ENCODE data around the gene COG2.

The COG2 gene

DNA sequence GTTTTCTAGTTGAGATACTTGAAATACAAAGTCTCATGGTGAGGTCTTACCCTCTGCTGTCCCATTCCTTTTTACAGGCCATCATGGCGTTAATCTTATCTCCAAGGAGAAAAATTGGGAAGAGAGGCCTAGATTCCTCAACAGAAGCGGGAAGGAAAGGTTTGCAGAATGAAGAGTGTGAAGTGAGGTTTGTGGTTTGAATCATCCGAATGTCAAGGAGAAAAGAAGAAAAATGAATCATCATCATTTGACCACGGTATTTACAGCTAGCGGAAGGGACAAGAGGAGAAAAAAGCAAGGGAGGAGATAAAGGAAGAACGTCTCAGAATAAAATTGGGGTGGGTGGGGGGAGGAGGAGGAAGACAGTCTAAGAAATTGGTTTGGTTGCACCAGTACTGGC lies 935 bp upstream of the COG2 start:
- Histone ChIP-seq H3K4ac (ENCODE audit: low read depth in 1 of 2, low read length in 2 of 2) (no peak overlapping the region), H3K4me1 (ENCODE audit: control insufficient read depth, insufficient read depth, low read depth, low read length) (peaks cover 8% of the 10 kb centered on the region), H3K36me3 (ENCODE audit: control insufficient read depth in 1 of 2, insufficient read depth in 2 of 2, low read depth in 1 of 2, low read length in 2 of 2) (peaks cover 0 to 5% of the 10 kb centered on the region in 2 experiments), H4K91ac (ENCODE audit: low read length) (no peak overlapping the region), H3K18ac (ENCODE audit: low read depth in 1 of 2, low read length in 2 of 2) (peak overlapping the region in 1 of 2 experiments; percentile 90), H3K9me3 (ENCODE audit: control insufficient read depth, low read length) (no peaks in the 10 kb centered on the region), H3K27ac (ENCODE audit: low read length, poor library complexity, severe bottlenecking) (no peak overlapping the region), H3K23ac (ENCODE audit: low read length in 2 of 2) (no peak overlapping the region), H2BK120ac (ENCODE audit: low read depth, low read length) (no peak overlapping the region), H3K4me2 (ENCODE audit: low read length, poor library complexity, severe bottlenecking) (no peak overlapping the region), H2BK12ac (ENCODE audit: low read length in 2 of 2) (no peak overlapping the region), H3K79me1 (replicated peaks; ENCODE audit: low read length, poor library complexity, severe bottlenecking) (peaks cover 12% of the 10 kb centered on the region), H3K14ac (ENCODE audit: low read length in 2 of 2) (no peak overlapping the region), H2BK5ac (ENCODE audit: low read depth, low read length, poor library complexity, severe bottlenecking) (no peak overlapping the region), H2AFZ (ENCODE audit: low read depth, low read length) (no peak overlapping the region), H3K9ac (ENCODE audit: low read length) (no peak overlapping the region), H2AK5ac (ENCODE audit: low read length, severe bottlenecking) (no peak overlapping the region), H3K27me3 (ENCODE audit: control insufficient read depth in 1 of 2, insufficient read depth in 1 of 2, low read length in 2 of 2) (peaks cover 20 to 37% of the 10 kb centered on the region in 2 experiments), H2BK15ac (ENCODE audit: low read depth, poor library complexity, severe bottlenecking) (no peak overlapping the region), H3K4me3 (ENCODE audit: insufficient read depth in 1 of 2, low read depth in 1 of 2, low read length in 2 of 2) (no peak overlapping the region), H4K8ac (ENCODE audit: low read length) (no peak overlapping the region)
- DNase-seq, result peak; percentile 75
- 32% methylated on average over 6 of the region's 6 CpGs for WGBS

DNA sequence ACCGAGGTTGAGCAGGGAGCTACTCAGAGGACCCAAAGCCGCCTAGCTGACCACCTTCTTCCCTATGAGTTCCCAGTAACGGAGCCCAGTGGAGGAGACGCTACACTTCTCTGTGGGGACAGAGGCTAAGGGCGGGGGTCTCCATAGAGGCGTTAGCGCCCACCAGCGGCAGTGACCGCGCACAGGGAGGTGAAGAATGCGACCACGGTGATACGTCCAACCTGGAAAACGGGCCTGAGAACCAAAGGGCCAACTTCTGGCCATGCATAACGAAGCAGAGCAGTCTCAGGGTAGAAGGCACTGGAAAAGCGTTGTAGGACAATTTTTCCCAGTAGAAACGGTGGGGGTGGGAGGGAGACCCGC lies 400 bp upstream of the COG2 start:
- peak overlapping the region; percentile 92 for H4K8ac ChIP-seq (ENCODE audit: low read length)
- H3K4me3 ChIP-seq (ENCODE audit: insufficient read depth in 1 of 2, low read depth in 1 of 2, low read length in 2 of 2), result peak overlapping the region; percentile 54 to 90
- no peak overlapping the region for H3K23ac ChIP-seq (ENCODE audit: low read length in 2 of 2)
- no peak overlapping the region for H3K27ac ChIP-seq (ENCODE audit: low read length, poor library complexity, severe bottlenecking)
- H3K4me1 ChIP-seq (ENCODE audit: control insufficient read depth, insufficient read depth, low read depth, low read length), result peaks cover 8% of the 10 kb centered on the region
- H3K9ac ChIP-seq (ENCODE audit: low read length), result peak overlapping the region; percentile 87
- peak overlapping the region; percentile 23 for H2BK120ac ChIP-seq (ENCODE audit: low read depth, low read length)
- DNase-seq, result no peak
- H3K4me2 ChIP-seq (ENCODE audit: low read length, poor library complexity, severe bottlenecking), result peak overlapping the region; percentile 69
- H3K27me3 ChIP-seq (ENCODE audit: control insufficient read depth in 1 of 2, insufficient read depth in 1 of 2, low read length in 2 of 2), result peaks cover 18 to 31% of the 10 kb centered on the region in 2 experiments
- no peaks in the 10 kb centered on the region for H3K9me3 ChIP-seq (ENCODE audit: control insufficient read depth, low read length)
- peaks cover 12% of the 10 kb centered on the region for H3K79me1 ChIP-seq (replicated peaks; ENCODE audit: low read length, poor library complexity, severe bottlenecking)
- peak overlapping the region in 1 of 2 experiments; percentile 75 for H2BK12ac ChIP-seq (ENCODE audit: low read length in 2 of 2)
- WGBS, result 9% methylated on average over 17 of the region's 18 CpGs
- no peak overlapping the region for H2BK5ac ChIP-seq (ENCODE audit: low read depth, low read length, poor library complexity, severe bottlenecking)
- H3K18ac ChIP-seq (ENCODE audit: low read depth in 1 of 2, low read length in 2 of 2), result peak overlapping the region; percentile 86 to 90
- H3K4ac ChIP-seq (ENCODE audit: low read depth in 1 of 2, low read length in 2 of 2), result peak overlapping the region; percentile 16 to 42
- no peak overlapping the region for H2AK5ac ChIP-seq (ENCODE audit: low read length, severe bottlenecking)
- peak overlapping the region; percentile 95 for H2AFZ ChIP-seq (ENCODE audit: low read depth, low read length)
- H4K91ac ChIP-seq (ENCODE audit: low read length), result peak overlapping the region; percentile 65
- H2BK15ac ChIP-seq (ENCODE audit: low read depth, poor library complexity, severe bottlenecking), result peak overlapping the region; percentile 52
- peaks cover 0 to 10% of the 10 kb centered on the region in 2 experiments for H3K36me3 ChIP-seq (ENCODE audit: control insufficient read depth in 1 of 2, insufficient read depth in 2 of 2, low read depth in 1 of 2, low read length in 2 of 2)
- H3K14ac ChIP-seq (ENCODE audit: low read length in 2 of 2), result no peak overlapping the region

DNA sequence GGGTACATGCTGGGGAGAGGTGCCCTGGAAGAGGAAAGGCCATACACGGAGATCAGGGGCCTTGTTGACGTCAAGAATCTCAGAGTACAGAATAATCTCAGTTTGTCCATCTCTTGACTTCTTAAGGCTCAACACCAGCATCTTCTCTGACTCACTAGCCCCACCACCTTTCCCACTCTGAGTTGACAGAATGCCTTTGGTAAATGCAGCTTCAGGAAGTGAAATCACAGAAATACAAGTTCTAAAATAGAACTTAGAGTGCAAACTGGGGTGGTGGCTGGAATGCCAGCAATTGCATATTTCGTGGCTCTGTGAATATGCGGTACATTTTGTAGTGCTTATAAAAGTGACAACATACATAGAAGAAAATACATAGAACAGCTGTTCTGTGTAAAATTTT lies 1.6 kb downstream of the COG2 start:
- Histone ChIP-seq H2BK120ac (ENCODE audit: low read depth, low read length) (no peak overlapping the region), H3K14ac (ENCODE audit: low read length in 2 of 2) (no peak overlapping the region), H3K23ac (ENCODE audit: low read length in 2 of 2) (no peak overlapping the region), H4K91ac (ENCODE audit: low read length) (no peak overlapping the region), H2AK5ac (ENCODE audit: low read length, severe bottlenecking) (no peak overlapping the region), H3K4me2 (ENCODE audit: low read length, poor library complexity, severe bottlenecking) (no peak overlapping the region), H3K27ac (ENCODE audit: low read length, poor library complexity, severe bottlenecking) (no peak overlapping the region), H3K9ac (ENCODE audit: low read length) (peak overlapping the region; percentile 87), H3K79me1 (replicated peaks; ENCODE audit: low read length, poor library complexity, severe bottlenecking) (peaks cover 17% of the 10 kb centered on the region), H3K4me1 (ENCODE audit: control insufficient read depth, insufficient read depth, low read depth, low read length) (peaks cover 8% of the 10 kb centered on the region), H2AFZ (ENCODE audit: low read depth, low read length) (no peak overlapping the region), H3K9me3 (ENCODE audit: control insufficient read depth, low read length) (no peaks in the 10 kb centered on the region), H2BK5ac (ENCODE audit: low read depth, low read length, poor library complexity, severe bottlenecking) (no peak overlapping the region), H4K8ac (ENCODE audit: low read length) (no peak overlapping the region), H2BK15ac (ENCODE audit: low read depth, poor library complexity, severe bottlenecking) (no peak overlapping the region), H3K27me3 (ENCODE audit: control insufficient read depth in 1 of 2, insufficient read depth in 1 of 2, low read length in 2 of 2) (peaks cover 6 to 13% of the 10 kb centered on the region in 2 experiments), H3K4ac (ENCODE audit: low read depth in 1 of 2, low read length in 2 of 2) (no peak overlapping the region), H3K36me3 (ENCODE audit: control insufficient read depth in 1 of 2, insufficient read depth in 2 of 2, low read depth in 1 of 2, low read length in 2 of 2) (peaks cover 0 to 13% of the 10 kb centered on the region in 2 experiments), H2BK12ac (ENCODE audit: low read length in 2 of 2) (no peak overlapping the region), H3K18ac (ENCODE audit: low read depth in 1 of 2, low read length in 2 of 2) (no peak overlapping the region), H3K4me3 (ENCODE audit: insufficient read depth in 1 of 2, low read depth in 1 of 2, low read length in 2 of 2) (peak overlapping the region in 1 of 2 experiments; percentile 90)
- peak; percentile 64 for DNase-seq
- 54% methylated on average over 2 of the region's 4 CpGs for WGBS

DNA sequence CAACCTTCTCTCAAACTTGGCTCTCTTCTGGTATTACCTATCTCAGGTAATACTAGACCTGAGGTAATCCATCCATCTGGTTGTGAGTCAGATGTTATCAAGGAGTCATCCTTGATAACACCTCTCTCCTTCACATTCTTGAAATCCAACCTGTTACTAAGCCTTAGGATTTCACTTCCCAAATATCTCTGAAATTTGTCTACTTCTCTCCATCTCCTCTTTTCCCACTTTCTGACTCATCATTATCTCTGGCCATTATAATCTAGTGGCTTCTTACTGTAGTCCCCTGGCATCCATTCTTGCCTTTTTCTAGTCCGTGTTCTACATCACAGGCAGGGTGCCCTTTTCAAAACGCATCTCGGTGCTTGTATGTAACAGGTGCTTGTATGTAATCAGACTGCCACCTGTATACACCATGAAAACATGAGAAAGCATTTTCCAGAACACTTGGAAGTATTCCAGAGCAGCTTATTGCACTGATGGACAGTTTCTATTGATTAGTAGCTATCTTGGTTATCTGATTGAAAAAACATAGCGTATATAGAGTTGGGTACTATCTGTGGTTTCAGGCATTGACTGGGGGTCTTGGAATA lies 4.5 kb downstream of the COG2 start:
- Histone ChIP-seq H2AFZ (ENCODE audit: low read depth, low read length) (no peak overlapping the region), H4K91ac (ENCODE audit: low read length) (no peak overlapping the region), H2BK120ac (ENCODE audit: low read depth, low read length) (no peak overlapping the region), H3K79me1 (replicated peaks; ENCODE audit: low read length, poor library complexity, severe bottlenecking) (peaks cover 24% of the 10 kb centered on the region), H3K4me3 (ENCODE audit: insufficient read depth in 1 of 2, low read depth in 1 of 2, low read length in 2 of 2) (no peak overlapping the region), H3K27ac (ENCODE audit: low read length, poor library complexity, severe bottlenecking) (no peak overlapping the region), H4K8ac (ENCODE audit: low read length) (no peak overlapping the region), H3K9me3 (ENCODE audit: control insufficient read depth, low read length) (no peaks in the 10 kb centered on the region), H2BK15ac (ENCODE audit: low read depth, poor library complexity, severe bottlenecking) (no peak overlapping the region), H2BK12ac (ENCODE audit: low read length in 2 of 2) (no peak overlapping the region), H2BK5ac (ENCODE audit: low read depth, low read length, poor library complexity, severe bottlenecking) (no peak overlapping the region), H3K27me3 (ENCODE audit: control insufficient read depth in 1 of 2, insufficient read depth in 1 of 2, low read length in 2 of 2) (no peaks in the 10 kb centered on the region), H3K9ac (ENCODE audit: low read length) (no peak overlapping the region), H3K18ac (ENCODE audit: low read depth in 1 of 2, low read length in 2 of 2) (no peak overlapping the region), H2AK5ac (ENCODE audit: low read length, severe bottlenecking) (no peak overlapping the region), H3K4ac (ENCODE audit: low read depth in 1 of 2, low read length in 2 of 2) (no peak overlapping the region), H3K4me2 (ENCODE audit: low read length, poor library complexity, severe bottlenecking) (no peak overlapping the region), H3K14ac (ENCODE audit: low read length in 2 of 2) (no peak overlapping the region), H3K4me1 (ENCODE audit: control insufficient read depth, insufficient read depth, low read depth, low read length) (peaks cover 6% of the 10 kb centered on the region), H3K36me3 (ENCODE audit: control insufficient read depth in 1 of 2, insufficient read depth in 2 of 2, low read depth in 1 of 2, low read length in 2 of 2) (peaks cover 0 to 13% of the 10 kb centered on the region in 2 experiments), H3K23ac (ENCODE audit: low read length in 2 of 2) (no peak overlapping the region)
- no peak for DNase-seq
- 99% methylated on average over 4 of the region's 4 CpGs for WGBS
